Germinal center (tissue), 1 donor: Measurements from ENCODE around the gene DOCK1.

ENCODE experiments used
- DNase-seq: peaks from one replicate; pipeline ENCODE4 v3.0.0; 2012; ENCODE audit warnings: mixed read lengths, low spot score

Gene DOCK1

DNA sequence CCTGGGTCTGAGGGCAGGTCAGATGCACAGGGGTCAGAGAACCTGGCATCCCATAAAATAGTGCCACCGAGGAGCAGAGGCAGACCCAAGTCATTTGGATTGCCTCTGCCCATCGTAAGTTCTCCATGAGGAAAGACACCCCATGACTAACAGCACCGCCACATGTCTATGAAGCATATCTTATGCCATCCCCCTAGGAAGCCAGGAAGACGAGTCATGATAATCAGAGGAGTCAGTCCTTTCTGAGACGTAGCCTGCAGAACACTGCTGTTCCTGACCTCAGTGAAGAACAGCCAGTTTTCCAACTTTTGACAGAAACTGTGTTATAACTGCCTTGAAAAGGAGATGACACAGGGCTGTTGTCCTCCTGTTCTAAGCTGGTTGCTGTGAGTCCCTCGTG, 239.9 kb downstream of the DOCK1 start:
- DNase-seq = no peak

DNA sequence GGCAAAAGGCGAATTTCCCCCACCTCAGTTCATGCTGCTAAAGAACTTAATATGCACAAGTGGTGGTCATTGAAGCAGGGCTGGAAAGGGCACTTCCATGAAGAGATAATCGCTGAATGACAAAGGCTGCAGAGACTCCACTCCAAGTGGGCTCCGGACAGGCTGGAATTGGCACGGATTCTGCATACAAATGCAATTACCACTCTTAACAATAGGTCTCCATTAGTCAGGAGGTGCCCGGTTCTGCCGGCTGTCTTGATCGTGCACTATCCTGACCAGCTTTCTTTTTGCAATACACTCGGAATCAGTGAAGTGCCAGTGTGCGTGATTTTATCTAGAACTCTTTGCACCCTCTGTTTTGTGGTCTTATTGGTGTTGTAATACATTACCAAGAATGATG, 241.4 kb downstream of the DOCK1 start:
- DNase-seq = no peak

DNA sequence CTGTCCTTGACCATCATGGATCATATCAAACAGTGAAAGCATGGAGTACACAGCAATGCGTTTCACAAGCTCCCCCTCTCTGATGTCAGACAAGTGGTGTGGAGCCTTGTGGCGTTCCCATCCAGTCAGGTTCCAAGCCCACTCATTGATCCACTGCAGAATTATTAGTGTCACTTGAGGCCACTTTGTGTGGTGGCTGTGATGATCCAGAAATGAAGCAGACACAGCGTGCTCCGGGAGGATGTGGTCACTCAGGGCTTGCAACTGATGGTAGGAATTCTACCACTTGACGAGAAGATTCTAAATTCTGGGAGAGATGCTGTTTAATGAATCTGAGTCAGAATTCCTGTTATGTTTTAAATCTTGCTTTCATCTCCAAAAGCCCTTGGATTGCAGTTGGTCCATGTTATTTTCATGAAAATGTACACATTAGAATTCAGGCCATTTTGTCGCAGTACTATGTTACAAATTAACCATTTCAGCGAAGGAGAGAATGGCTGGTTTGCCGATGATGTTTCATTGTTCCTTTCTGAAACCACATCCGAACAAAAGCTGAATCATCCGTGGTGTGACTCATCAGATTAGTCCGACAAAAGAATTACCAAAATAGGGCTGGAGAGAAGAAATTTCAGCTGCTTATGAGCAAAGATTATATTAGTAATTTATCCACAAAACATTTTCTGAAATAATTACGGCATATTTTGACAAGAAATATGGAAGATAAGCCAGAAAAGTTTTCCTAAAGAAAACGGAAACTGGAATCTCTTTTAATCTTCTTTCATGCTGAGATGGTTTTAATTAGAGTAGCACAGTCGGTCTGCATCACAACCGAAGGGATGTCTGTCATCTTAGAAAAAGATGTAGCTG, 243.1 kb downstream of the DOCK1 start:
- DNase-seq = no peak

DNA sequence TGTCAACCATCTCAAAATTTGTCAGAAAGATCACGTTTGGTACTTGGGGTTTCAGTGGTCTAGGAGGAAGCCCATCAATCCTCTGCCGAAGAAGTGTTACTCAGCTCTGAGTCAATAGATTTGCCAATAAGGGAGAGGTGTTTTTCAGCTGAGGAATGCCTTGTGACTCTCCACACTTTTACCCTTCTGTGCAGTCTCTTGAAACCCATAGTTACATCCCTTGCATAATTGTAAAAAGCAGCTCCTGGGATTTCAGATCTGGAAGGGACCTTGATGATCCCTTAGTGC, 243.6 kb downstream of the DOCK1 start:
- no peak for DNase-seq

- no peak for DNase-seq
Measured at GRCh38 chr10:127149501-127150081, 244.4 kb downstream of the DOCK1 start.

DNA sequence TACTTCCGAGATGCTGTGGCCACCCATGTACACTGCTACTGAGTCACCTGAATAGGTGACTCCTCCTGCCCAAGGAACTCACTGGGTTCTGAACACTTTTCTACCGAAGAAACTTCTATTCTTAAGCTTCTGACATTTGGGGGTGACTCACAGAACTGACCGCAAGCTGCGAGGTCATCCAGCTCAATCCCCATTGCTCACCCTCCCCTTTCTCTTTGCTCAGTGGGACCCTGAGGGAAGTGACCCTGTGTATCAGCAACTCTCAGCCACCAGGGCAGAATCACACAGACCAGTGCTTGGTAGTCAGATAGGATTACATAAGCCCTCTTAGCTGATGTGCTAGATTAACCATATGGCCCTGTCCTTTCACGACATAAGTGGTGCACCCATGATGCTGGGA, 244.9 kb downstream of the DOCK1 start:
- DNase-seq = no peak

GRCh38 chr10:127151541-127151940, 246.3 kb downstream of the DOCK1 start:
- no peak for DNase-seq

DNA sequence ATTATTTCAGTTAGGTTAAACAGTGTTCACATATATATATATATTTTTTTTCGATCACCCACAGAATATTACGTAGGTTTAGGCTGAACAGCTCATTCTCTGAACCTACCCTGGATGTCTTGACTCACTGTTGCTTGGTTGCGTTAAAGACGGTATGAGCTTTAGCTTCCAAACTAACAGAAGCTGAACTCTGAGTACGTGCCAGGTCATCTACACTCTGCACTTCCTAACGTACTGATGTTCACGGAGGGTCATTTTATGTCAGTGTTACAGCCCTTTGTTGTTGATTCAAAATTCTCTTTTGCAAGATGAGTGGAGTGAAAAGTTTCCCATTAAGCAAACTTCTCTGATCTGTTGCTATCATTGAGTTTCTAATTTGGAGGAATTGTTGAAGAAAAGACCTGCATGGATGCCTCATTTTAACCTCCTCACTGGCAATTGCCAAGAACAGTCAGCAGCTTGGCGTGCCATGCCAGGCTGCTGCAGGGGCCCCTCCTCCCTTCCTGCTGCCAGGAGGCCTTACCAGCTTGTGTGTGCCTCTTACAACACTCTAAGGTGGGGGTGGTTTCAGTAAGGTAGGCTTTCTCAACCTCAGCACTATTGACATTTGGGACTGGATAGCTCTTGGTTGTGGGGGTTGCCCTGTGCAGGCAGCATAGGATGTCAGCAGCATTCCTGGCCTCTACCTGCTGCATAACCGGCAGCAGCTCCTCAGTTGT, 246.9 kb downstream of the DOCK1 start:
- DNase-seq = no peak

DNA sequence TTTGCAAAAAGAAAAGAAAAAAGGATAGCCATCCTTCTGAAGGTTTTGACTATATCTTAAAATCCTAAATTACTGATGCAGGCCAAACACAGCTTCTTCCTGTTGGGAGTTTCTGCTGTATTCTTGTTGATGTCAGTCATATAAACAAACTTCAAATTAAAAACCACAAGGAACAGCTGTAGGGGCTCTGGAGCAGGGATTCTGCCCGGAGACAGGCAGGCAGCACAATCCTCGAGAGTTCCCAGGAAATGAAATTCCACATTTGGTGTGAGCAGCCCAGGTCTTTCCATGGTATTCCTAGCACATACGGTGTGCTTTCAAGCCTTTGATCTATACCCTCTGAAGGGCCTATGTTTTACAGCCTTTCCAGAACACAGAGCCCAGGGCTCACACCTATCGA, 248.0 kb downstream of the DOCK1 start:
- DNase-seq = no peak

GRCh38 chr10:127154831-127155620, 249.8 kb downstream of the DOCK1 start:
- no peak for DNase-seq

- DNase-seq = no peak
Measured at GRCh38 chr10:127157089-127157488, 251.9 kb downstream of the DOCK1 start.

- DNase-seq = no peak
Measured at GRCh38 chr10:127157506-127158200, 252.4 kb downstream of the DOCK1 start.

GRCh38 chr10:127158662-127159061, 253.4 kb downstream of the DOCK1 start:
- no peak for DNase-seq

DNA sequence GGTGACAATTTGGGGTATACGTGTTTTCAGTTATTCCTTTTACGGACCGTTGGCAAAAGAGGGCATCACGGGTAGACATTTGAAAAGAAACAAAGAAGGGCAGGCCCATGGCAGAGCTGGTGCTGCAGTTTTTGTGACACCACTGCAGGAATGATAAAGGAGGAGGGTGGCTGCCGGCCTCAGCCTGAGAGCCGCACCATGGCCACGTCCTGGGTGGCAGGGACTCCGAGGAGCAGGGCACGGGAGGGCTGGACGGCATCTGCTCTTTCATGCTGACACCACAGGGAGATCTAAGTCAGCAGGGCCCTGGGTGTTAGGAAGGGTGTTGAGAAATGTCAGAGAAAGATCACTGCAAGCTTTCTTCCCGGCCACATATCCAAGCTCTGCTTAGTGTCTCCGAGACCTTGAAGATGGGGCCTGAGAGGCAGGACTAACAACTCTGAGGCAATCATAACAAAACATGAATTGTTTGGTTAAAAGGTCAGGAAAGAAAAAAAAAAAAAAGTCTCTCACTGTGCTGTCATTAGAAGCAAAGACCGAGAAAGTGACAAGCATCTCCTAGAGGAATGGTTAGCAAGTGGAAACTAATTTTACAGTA, 254.5 kb downstream of the DOCK1 start:
- no peak for DNase-seq

GRCh38 chr10:127161482-127161881, 256.3 kb downstream of the DOCK1 start:
- DNase-seq = no peak

DNA sequence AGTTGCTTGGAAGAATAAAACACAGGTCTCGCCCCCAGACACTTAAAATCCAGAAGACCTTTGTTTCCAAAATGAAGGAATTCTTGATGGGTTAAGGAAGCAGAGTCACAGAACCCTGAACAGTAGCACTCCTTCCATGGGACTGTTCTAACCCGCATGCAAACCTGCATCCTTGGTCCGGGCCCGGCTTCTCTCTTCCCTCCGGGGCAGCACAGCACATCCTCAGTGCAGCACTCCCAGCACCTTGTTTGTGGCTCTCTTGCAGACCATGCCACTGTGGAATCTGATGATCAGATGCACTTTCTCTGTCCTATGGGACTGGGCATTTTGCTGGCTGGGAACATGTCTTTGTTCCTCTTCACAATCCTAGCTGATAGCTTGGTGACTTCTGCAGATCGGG, 257.6 kb downstream of the DOCK1 start:
- no peak for DNase-seq

DNA sequence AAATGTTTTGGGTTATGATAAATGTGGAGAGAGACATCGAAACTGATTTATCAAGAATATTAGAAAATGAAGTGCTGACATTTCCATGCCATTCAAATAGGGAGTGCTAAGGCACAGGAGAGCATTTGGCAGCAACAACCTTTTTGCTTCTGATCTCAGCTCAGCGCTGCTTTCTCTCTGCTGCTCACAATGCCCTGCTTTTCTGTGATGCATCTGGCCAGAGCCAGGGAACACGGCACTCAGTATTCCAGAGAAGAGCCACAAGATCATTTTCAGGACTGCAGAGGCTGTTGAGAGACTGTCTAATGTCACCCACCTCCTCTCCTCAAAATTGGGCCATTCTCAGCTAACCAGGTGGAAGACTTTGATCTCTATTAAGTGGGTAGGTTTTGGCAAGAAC, 263.0 kb downstream of the DOCK1 start:
- DNase-seq = no peak

GRCh38 chr10:127174866-127175265, 269.6 kb downstream of the DOCK1 start:
- no peak for DNase-seq

DNA sequence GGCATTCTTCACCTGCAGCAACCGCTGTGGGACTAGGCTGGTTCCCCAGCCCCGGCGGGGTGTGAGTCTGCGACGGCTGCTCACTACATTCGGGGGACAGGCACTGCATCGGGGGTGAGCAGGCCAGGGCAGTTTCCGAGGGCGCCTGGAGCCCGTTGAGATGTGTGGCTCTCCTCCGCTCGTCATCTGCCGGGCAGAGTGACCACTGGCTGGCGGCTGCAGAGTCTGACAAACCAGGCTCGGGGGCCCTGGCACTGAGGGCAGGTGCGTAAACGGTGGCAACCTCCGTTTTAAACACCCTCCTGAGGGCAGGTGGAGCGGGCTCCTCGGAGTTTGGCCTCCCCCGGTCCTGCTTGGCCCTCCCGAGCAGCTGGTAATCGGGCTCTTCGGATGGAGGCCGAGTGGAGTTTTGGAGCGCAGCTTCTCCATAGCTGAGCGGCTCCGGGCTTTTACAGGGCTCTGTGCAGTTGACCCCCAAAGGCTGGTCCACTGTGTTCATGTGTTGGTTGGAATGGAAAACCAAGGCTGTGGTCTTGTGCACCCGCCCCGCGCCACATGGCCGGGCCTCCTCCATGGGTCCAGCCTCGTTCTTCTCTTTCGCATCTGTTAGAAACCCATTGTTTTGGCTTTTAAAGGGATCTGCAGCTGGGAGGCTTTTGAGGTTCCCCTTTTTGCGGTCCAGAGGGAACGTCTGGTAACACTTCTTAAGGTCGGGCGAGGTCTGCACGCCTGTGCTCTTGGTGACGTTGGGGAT, 270.3 kb downstream of the DOCK1 start:
- no peak for DNase-seq

DNA sequence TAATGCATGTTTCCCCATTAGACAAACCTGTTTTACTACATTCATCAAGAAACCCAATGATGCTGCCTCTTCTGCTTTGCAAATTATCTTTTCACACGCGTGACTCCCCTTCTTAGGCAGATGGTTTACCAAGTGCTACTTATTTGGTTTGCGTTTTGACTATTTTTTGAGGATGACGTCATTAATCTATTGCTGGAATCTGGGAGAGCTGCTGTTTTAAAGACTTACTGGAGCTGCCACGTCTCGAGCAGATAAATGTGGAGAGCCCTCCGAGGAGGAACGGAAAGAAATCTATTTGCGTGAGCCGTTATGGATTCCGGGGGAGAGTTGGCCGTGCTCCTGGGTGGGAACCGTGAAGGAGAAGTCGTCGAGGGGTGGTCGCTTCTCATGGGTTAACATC, 271.4 kb downstream of the DOCK1 start:
- no peak for DNase-seq
